Uterus (tissue), 2 donors: ENCODE data around the gene PYGO2.

Experiments
- CTCF ChIP-seq, 4 experiments: fragments of 200-600 bp in 2 of 4; fragments of 450-650 bp in 2 of 4; sonication (generic) in 2 of 4; IDR thresholded peaks; one replicate each; pipeline ENCODE4 v1.5.1; 2016 to 2019; ENCODE audit warnings: antibody characterized with exemption in 4 of 4, mild to moderate bottlenecking in 2 of 4, moderate library complexity in 1 of 4
- POLR2A ChIP-seq, 2 donors: fragments of 450-650 bp; IDR thresholded peaks; one replicate each; pipeline ENCODE4 v1.6.1; 2016; ENCODE audit warnings: antibody characterized with exemption in 2 of 2, mild to moderate bottlenecking in 1 of 2, moderate library complexity in 1 of 2

GRCh38 chr1:154982341-154982740 lies 20.8 kb upstream of the PYGO2 start:
- TF ChIP-seq CTCF (IDR thresholded peaks at IDR 0.05) (no peak), POLR2A (IDR thresholded peaks at IDR 0.05) (no peak)
